ENCODE data around the gene ANK2.

GRCh38 chr4:113339430-113339813 is 290.0 kb downstream of the ANK2 start:
- TF ChIP-seq MYC (CRISPR knock-in tag; IDR thresholded peaks at IDR 0.05; ENCODE audit: borderline replicate concordance) (no peak), AGO2 (optimal IDR thresholded peaks at IDR 0.05; ENCODE audit: low read depth, low read length) (no peak)
